GM19193 (cell line): ENCODE data around the gene RABAC1.

Experiments used
- POLR2A ChIP-seq: IDR thresholded peaks from 4 replicates; pipeline ENCODE4 v1.6.1; 2011; ENCODE audit not compliant: insufficient read depth, insufficient read length; ENCODE audit errors: extremely low read depth

The RABAC1 gene

GRCh38 chr19:41941410-41942202, 17.5 kb downstream of the RABAC1 start:
- TF ChIP-seq POLR2A = no peak

GRCh38 chr19:41940731-41941409, 18.3 kb downstream of the RABAC1 start:
- no peak for TF ChIP-seq POLR2A

- TF ChIP-seq POLR2A = no peak
These were observed 19.0 kb downstream of the RABAC1 start for GRCh38 chr19:41939861-41940730.

GRCh38 chr19:41937525-41938468, 21.3 kb downstream of the RABAC1 start:
- TF ChIP-seq POLR2A = no peak

- TF ChIP-seq POLR2A = no peak
These were observed 22.2 kb downstream of the RABAC1 start for GRCh38 chr19:41936961-41937360.

- TF ChIP-seq POLR2A = no peak
These were observed 22.7 kb downstream of the RABAC1 start for GRCh38 chr19:41936416-41936850.

- no peak for TF ChIP-seq POLR2A
These were observed 23.2 kb downstream of the RABAC1 start for GRCh38 chr19:41935760-41936415.

GRCh38 chr19:41934849-41935374, 24.2 kb downstream of the RABAC1 start:
- no peak for TF ChIP-seq POLR2A

- no peak for TF ChIP-seq POLR2A
These were observed 25.3 kb downstream of the RABAC1 start for GRCh38 chr19:41933693-41934426.

GRCh38 chr19:41932720-41933332, 26.3 kb downstream of the RABAC1 start:
- no peak for TF ChIP-seq POLR2A

GRCh38 chr19:41932259-41932719, 26.8 kb downstream of the RABAC1 start:
- TF ChIP-seq POLR2A = no peak

GRCh38 chr19:41930926-41931592, 28.1 kb downstream of the RABAC1 start:
- TF ChIP-seq POLR2A = no peak

- TF ChIP-seq POLR2A = no peak
These were observed 28.8 kb downstream of the RABAC1 start for GRCh38 chr19:41930322-41930722.
